Small intestine (tissue), 7 donors: ENCODE data around the gene SSC4D. TPM values are rescaled to one million over a fixed set of nuclear protein-coding genes. Genes with fewer than 3 reads are reported as not detected.

Source experiments
- DNase-seq, 2 donors: peaks; one replicate each; pipeline versions ENCODE4 v3.0.0 to v3.0.0-alpha.2; 2013
- FAIRE-seq: peaks from 2 replicates; lab custom pipeline; 2012; peaks lifted over from hg19 to GRCh38; lab: Jason Lieb, UNC
- H3K27ac ChIP-seq, 3 donors: one replicate each; pipeline ENCODE4 v1.5.1; 2013; ENCODE audit warnings: low read length in 2 of 3, mild to moderate bottlenecking in 2 of 3, control low read depth in 1 of 3, inconsistent platforms in 1 of 3, low read depth in 1 of 3, moderate library complexity in 1 of 3
- H3K27me3 ChIP-seq, 3 donors: one replicate each; pipeline ENCODE4 v1.6.1; 2013; ENCODE audit warnings: low read length in 3 of 3, inconsistent platforms in 1 of 3; ENCODE audit not compliant: control insufficient read depth in 3 of 3, insufficient read depth in 3 of 3
- H3K36me3 ChIP-seq, 3 donors: one replicate each; pipeline ENCODE4 v1.6.1; 2013; ENCODE audit warnings: low read length in 3 of 3, inconsistent platforms in 1 of 3, low read depth in 1 of 3, mild to moderate bottlenecking in 1 of 3, moderate library complexity in 1 of 3; ENCODE audit not compliant: control insufficient read depth in 3 of 3, insufficient read depth in 2 of 3
- H3K4me1 ChIP-seq, 3 donors: one replicate each; pipeline ENCODE4 v1.6.1; 2013; ENCODE audit warnings: low read length in 2 of 3, inconsistent platforms in 1 of 3, low read depth in 1 of 3, mild to moderate bottlenecking in 1 of 3, moderate library complexity in 1 of 3; ENCODE audit not compliant: control insufficient read depth in 3 of 3, insufficient read depth in 2 of 3
- H3K4me3 ChIP-seq, 3 donors: one replicate each; pipeline ENCODE4 v1.5.1; 2013; ENCODE audit warnings: low read length in 3 of 3, control low read depth in 1 of 3, inconsistent platforms in 1 of 3, low read depth in 1 of 3, mild to moderate bottlenecking in 1 of 3, moderate library complexity in 1 of 3
- H3K9me3 ChIP-seq, 2 donors: one replicate each; pipeline ENCODE4 v1.6.1; 2013; ENCODE audit warnings: low read depth in 1 of 2, low read length in 1 of 2; ENCODE audit not compliant: control insufficient read depth in 2 of 2, insufficient read depth in 1 of 2
- WGBS, 3 donors: extraction: QIAGEN DNeasy Blood & Tissue Kit; methylation state at CpG; one replicate each; pipeline ENCODE4 v1.1.7; 2013; 5-methylcytosine and 5-hydroxymethylcytosine counted together
- polyA plus RNA-seq, 4 donors: library from polyadenylated mRNA; stranded (reverse) in 3 of 4; unstranded in 1 of 4; fragments of 200-250 nt in 3 of 4; fragments of 120-200 nt in 1 of 4; gene quantifications; one replicate each; pipeline versions ENCODE4 v1.2.1 to v1.2.3, GENCODE V29; 2013
- donor health status: healthy with polysubstance abuse.
- donor health status: control.
- donor health status: control.
- donor health status: Bipolar disorder and iron deficiency.
- donor health status: healthy.

Gene SSC4D
- polyA plus RNA-seq, 4 donors: 0.58 to 0.72 TPM; not detected in 2

GRCh38 chr7:76349313-76349885 is 60.1 kb downstream of the SSC4D start:
- no peak for FAIRE-seq
- H3K36me3 ChIP-seq: peaks cover 3 to 53% (median 5%) of the 10 kb centered on the region in 3 donors

DNA sequence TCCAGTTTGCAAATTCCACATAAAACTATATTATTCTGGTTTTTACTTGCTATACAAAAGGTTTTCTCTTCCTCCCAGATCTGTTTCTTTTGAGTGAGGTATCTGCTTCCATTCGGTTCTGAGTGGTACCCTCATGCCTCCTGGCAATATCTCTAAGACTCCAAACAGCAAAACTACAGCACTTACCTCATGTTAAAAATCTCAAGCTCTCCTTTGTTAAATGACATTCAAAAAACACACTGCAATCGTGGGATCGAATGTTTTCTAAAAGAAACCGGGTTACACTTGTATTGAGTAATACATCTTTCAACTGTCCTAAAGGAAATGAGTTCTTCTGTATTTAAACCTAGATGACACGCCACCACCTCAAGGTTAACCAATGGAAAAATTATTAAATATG is 61.8 kb downstream of the SSC4D start:
- Histone ChIP-seq H3K4me3 (no peak overlapping the region), H3K27ac (no peak overlapping the region), H3K4me1 (peaks cover 4 to 18% (median 9%) of the 10 kb centered on the region in 3 donors), H3K36me3 (peaks cover 5 to 57% (median 5%) of the 10 kb centered on the region in 3 donors), H3K9me3 (no peaks in the 10 kb centered on the region), H3K27me3 (no peaks in the 10 kb centered on the region)
- DNase-seq (no peak), FAIRE-seq (no peak)
- 67 to 75% (median 70%) methylated on average over 5 of the region's 5 CpGs for WGBS, 3 donors

More at GRCh38 chr7:76349313-76349885, 60.1 kb downstream of the SSC4D start:
- H3K27ac ChIP-seq: no peak overlapping the region
- H3K27me3 ChIP-seq: no peaks in the 10 kb centered on the region
- DNase-seq: peak in 1 of 2 donors; percentile 58
- no peaks in the 10 kb centered on the region for H3K9me3 ChIP-seq
- no peak overlapping the region for H3K4me3 ChIP-seq
- WGBS, 3 donors: 27 to 69% (median 48%) methylated on average over 8 of the region's 8 CpGs
- peaks cover 4 to 18% (median 9%) of the 10 kb centered on the region in 3 donors for H3K4me1 ChIP-seq

DNA sequence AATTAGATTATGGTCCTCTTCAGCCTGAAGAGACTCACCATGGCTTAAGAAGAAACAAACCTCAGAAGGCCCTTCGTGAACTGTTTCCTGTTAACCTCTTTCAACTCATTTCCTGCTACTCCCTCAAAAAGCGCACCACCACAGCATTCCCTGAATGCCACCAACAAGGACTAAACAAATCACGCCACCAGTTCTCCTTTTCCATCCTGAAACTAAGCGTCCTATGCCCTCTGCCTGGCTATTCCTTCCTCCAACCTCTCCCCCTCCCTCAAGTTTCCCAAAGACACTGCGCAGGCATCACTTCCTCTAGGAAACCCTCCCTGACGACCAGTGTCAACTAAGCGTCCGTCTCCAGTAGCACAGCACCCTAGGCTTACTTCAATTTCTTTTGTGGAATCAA is 62.7 kb downstream of the SSC4D start:
- Histone ChIP-seq H3K27me3 (no peaks in the 10 kb centered on the region), H3K9me3 (no peaks in the 10 kb centered on the region), H3K36me3 (peaks cover 5 to 53% (median 5%) of the 10 kb centered on the region in 3 donors), H3K4me1 (peaks cover 4 to 18% (median 9%) of the 10 kb centered on the region in 3 donors), H3K4me3 (no peak overlapping the region), H3K27ac (peak overlapping the region; percentile 87 to 95 (median 88))
- DNase-seq (no peak), FAIRE-seq (no peak)
- 65 to 73% (median 69%) methylated on average over 8 of the region's 8 CpGs for WGBS, 3 donors

DNA sequence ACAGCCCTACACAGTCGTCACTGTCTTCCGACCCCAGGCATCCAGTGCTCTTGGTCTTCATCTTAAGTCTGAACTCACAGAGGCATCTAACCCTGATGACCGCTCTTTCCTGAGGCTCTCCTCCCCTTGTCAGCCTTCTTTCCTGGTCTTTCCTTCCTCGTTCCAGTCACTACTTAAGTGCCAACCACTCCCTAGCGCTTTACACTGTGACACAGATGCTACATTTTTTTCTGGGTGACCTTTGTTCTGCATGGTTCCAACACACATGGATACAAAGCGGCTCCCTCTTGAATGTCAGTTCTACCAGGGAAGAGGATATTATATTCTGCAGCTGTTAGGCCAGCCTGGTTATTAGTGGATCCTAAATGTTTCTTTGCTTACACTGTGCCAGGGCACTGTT is 63.4 kb downstream of the SSC4D start:
- H3K9me3 ChIP-seq: no peaks in the 10 kb centered on the region
- DNase-seq (peak; percentile 94 to 98), FAIRE-seq (no peak)
- H3K27ac ChIP-seq: peak overlapping the region; percentile 87 to 95 (median 88)
- 18 to 62% (median 41%) methylated on average over 6 of the region's 6 CpGs for WGBS, 3 donors
- H3K27me3 ChIP-seq: no peaks in the 10 kb centered on the region
- H3K4me3 ChIP-seq: no peak overlapping the region
- H3K4me1 ChIP-seq: peaks cover 4 to 18% (median 9%) of the 10 kb centered on the region in 3 donors
- peaks cover 5 to 51% (median 5%) of the 10 kb centered on the region in 3 donors for H3K36me3 ChIP-seq

- H3K9me3 ChIP-seq: no peaks in the 10 kb centered on the region
- H3K4me3 ChIP-seq: no peak overlapping the region
- H3K4me1 ChIP-seq: peaks cover 0 to 18% (median 5%) of the 10 kb centered on the region in 3 donors
- FAIRE-seq (no peak), DNase-seq (no peak)
- H3K36me3 ChIP-seq: peaks cover 5 to 50% (median 5%) of the 10 kb centered on the region in 3 donors
- WGBS, 3 donors: 78 to 93% (median 84%) methylated on average over 6 of the region's 6 CpGs
- H3K27me3 ChIP-seq: no peaks in the 10 kb centered on the region
- H3K27ac ChIP-seq: no peak overlapping the region
Measured at GRCh38 chr7:76343931-76344321, 65.6 kb downstream of the SSC4D start.

DNA sequence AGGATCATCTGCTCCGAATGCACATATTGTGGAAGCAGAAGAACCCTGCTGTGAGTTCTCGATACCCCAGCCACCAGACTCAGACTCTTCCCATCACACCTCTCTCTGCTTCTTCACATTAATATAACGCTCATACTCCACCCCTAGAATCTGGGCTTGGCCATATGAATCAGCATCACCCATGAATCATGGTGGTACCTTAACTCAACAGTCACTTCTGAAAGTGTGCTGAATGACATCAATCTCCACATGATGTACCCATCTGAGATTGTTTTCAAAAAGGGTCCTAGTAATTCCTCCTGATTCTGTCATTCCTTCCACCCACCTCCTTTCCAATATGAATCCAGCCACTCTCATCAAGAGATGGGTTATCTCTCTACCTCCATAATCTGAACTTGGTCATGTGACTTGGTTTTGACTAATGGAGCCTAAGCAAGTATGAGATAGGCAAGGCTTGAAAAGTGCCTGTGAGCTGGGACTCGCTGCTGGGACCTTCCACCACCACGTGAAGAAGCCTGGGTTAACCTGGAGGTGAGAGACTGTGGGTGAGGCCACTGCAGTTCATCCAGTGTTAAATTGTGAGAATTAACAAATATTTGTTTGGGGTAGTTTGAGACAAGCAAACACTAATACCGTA is 66.1 kb downstream of the SSC4D start:
- Histone ChIP-seq H3K36me3 (peaks cover 5 to 45% (median 5%) of the 10 kb centered on the region in 3 donors), H3K27me3 (no peaks in the 10 kb centered on the region), H3K4me3 (no peak overlapping the region), H3K27ac (no peak overlapping the region), H3K9me3 (no peaks in the 10 kb centered on the region), H3K4me1 (peaks cover 0 to 18% (median 5%) of the 10 kb centered on the region in 3 donors)
- no peak for FAIRE-seq
- WGBS, 3 donors: 85 to 93% (median 90%) methylated on average over 6 of the region's 6 CpGs
- DNase-seq: no peak

- WGBS, 3 donors: 82 to 94% (median 93%) methylated on average over 5 of the region's 5 CpGs
- H3K27me3 ChIP-seq: no peaks in the 10 kb centered on the region
- peaks cover 5 to 42% (median 5%) of the 10 kb centered on the region in 3 donors for H3K36me3 ChIP-seq
- peaks cover 0 to 18% (median 5%) of the 10 kb centered on the region in 3 donors for H3K4me1 ChIP-seq
- no peak for FAIRE-seq
- no peak for DNase-seq
- no peak overlapping the region for H3K27ac ChIP-seq
- H3K9me3 ChIP-seq: no peaks in the 10 kb centered on the region
- no peak overlapping the region for H3K4me3 ChIP-seq
Measured at GRCh38 chr7:76342222-76342621, 67.3 kb downstream of the SSC4D start.

GRCh38 chr7:76340617-76341131 is 68.8 kb downstream of the SSC4D start:
- no peak overlapping the region for H3K27ac ChIP-seq
- peaks cover 0 to 4% (median 0%) of the 10 kb centered on the region in 3 donors for H3K4me1 ChIP-seq
- H3K9me3 ChIP-seq: no peaks in the 10 kb centered on the region
- FAIRE-seq (no peak), DNase-seq (no peak)
- WGBS, 3 donors: 78 to 90% (median 84%) methylated on average over 3 of the region's 3 CpGs
- H3K4me3 ChIP-seq: no peak overlapping the region
- H3K36me3 ChIP-seq: peaks cover 2 to 33% (median 5%) of the 10 kb centered on the region in 3 donors
- H3K27me3 ChIP-seq: no peaks in the 10 kb centered on the region
